Left ventricle myocardium inferior (tissue), 1 donor: Measurements from ENCODE around the gene TEX35. TPM values are rescaled to one million over a fixed set of nuclear protein-coding genes. Genes with fewer than 3 reads are reported as not detected.

Source experiments
- DNase-seq: peaks from one replicate; pipeline ENCODE4 v3.0.0-alpha.2; 2020
- H3K27ac ChIP-seq: fragments of 200-600 bp; replicated peaks from 2 replicates; pipeline ENCODE4 v1.8.0; 2021
- H3K27me3 ChIP-seq: fragments of 200-600 bp; 2 replicates; pipeline ENCODE4 v1.8.0; 2021; ENCODE audit warnings: low read depth
- H3K36me3 ChIP-seq: fragments of 200-600 bp; 2 replicates; pipeline ENCODE4 v1.8.0; 2021
- H3K4me1 ChIP-seq: fragments of 200-600 bp; 2 replicates; pipeline ENCODE4 v1.8.0; 2021
- H3K4me3 ChIP-seq: fragments of 200-600 bp; 2 replicates; pipeline ENCODE4 v1.8.0; 2021; ENCODE audit warnings: mild to moderate bottlenecking, moderate library complexity
- H3K9me3 ChIP-seq: fragments of 200-600 bp; replicated peaks from 2 replicates; pipeline ENCODE4 v1.8.0; 2021
- CTCF ChIP-seq: fragments of 200-600 bp; IDR thresholded peaks from 2 replicates; pipeline ENCODE4 v1.8.0; 2021; ENCODE audit warnings: antibody characterized with exemption, mild to moderate bottlenecking, borderline replicate concordance
- intact Hi-C: fragments of 100-400 bp; cut with micrococcal nuclease; formaldehyde crosslinking; loops from one replicate; pipeline ENCODE4 v1.11.0; 2022
- total RNA-seq: library from RNA; stranded (reverse); fragmentation: NEBNext Ultra II Directional; extraction: Animal tissue kit (Norgen Biotek cat#: 25700); gene quantifications from one replicate; pipeline ENCODE4 v1.2.1, GENCODE V29; 2021
- donor health status: DM: no; HTN: yes; CAD: no; lungs with severe emphysema.

Gene TEX35
- total RNA-seq, 1 donor from 2014 or later = not detected

- TF ChIP-seq CTCF = no peak
- peaks cover 9% of the 10 kb centered on the region for H3K4me1 ChIP-seq
- H3K9me3 ChIP-seq = peaks cover under 1% of the 10 kb centered on the region
- H3K27ac ChIP-seq = no peak overlapping the region
- no peak for DNase-seq
- no peaks in the 10 kb centered on the region for H3K36me3 ChIP-seq
- H3K27me3 ChIP-seq = no peaks in the 10 kb centered on the region
- no peak overlapping the region for H3K4me3 ChIP-seq
- intact Hi-C loops = loop anchor here (10.0 kb wide), 1 partner anchor 475 kb away; no protein-coding TSS in a partner anchor
These were observed 16.6 kb downstream of the TEX35 start for GRCh38 chr1:178529364-178530036.

- TF ChIP-seq CTCF = no peak
- H3K4me3 ChIP-seq = no peak overlapping the region
These were observed 17.1 kb downstream of the TEX35 start for GRCh38 chr1:178530037-178530402.

GRCh38 chr1:178530502-178530901 lies 17.6 kb downstream of the TEX35 start:
- no peak for TF ChIP-seq CTCF
- no peaks in the 10 kb centered on the region for H3K27me3 ChIP-seq
- intact Hi-C loops = loop anchor here (10.0 kb wide), 1 partner anchor 474 kb away; no protein-coding TSS in a partner anchor
- DNase-seq = no peak
- H3K36me3 ChIP-seq = no peaks in the 10 kb centered on the region
- H3K27ac ChIP-seq = no peak overlapping the region
- peaks cover 9% of the 10 kb centered on the region for H3K4me1 ChIP-seq
- H3K4me3 ChIP-seq = no peak overlapping the region
- H3K9me3 ChIP-seq = no peaks in the 10 kb centered on the region

More at GRCh38 chr1:178530037-178530402, 17.1 kb downstream of the TEX35 start:
- Histone ChIP-seq H3K27ac (no peak overlapping the region), H3K27me3 (no peaks in the 10 kb centered on the region), H3K9me3 (no peaks in the 10 kb centered on the region), H3K4me1 (peaks cover 9% of the 10 kb centered on the region), H3K36me3 (no peaks in the 10 kb centered on the region)
- intact Hi-C loops = loop anchor here (10.0 kb wide), 1 partner anchor 475 kb away; no protein-coding TSS in a partner anchor
- no peak for DNase-seq

- Histone ChIP-seq H3K36me3 (no peaks in the 10 kb centered on the region), H3K9me3 (no peaks in the 10 kb centered on the region), H3K4me3 (no peak overlapping the region), H3K4me1 (peaks cover 20% of the 10 kb centered on the region), H3K27me3 (no peaks in the 10 kb centered on the region), H3K27ac (peak overlapping the region; percentile 36)
- TF ChIP-seq CTCF = no peak
- intact Hi-C loops = loop anchor here (10.0 kb wide), 1 partner anchor 473 kb away; no protein-coding TSS in a partner anchor
- DNase-seq = no peak
These were observed 19.0 kb downstream of the TEX35 start for GRCh38 chr1:178531887-178532286.

GRCh38 chr1:178532392-178532791 lies 19.5 kb downstream of the TEX35 start:
- Histone ChIP-seq H3K27me3 (no peaks in the 10 kb centered on the region), H3K27ac (peak overlapping the region; percentile 36), H3K4me3 (no peak overlapping the region), H3K4me1 (peaks cover 25% of the 10 kb centered on the region), H3K36me3 (no peaks in the 10 kb centered on the region), H3K9me3 (no peaks in the 10 kb centered on the region)
- TF ChIP-seq CTCF = peak; percentile 89
- intact Hi-C loops = loop anchor here (10.0 kb wide), 1 partner anchor 472 kb away; no protein-coding TSS in a partner anchor
- peak; percentile 87 for DNase-seq
